Esophagus muscularis mucosa (tissue), 4 donors: ENCODE measurements around the gene NUCB1. TPM values are rescaled to one million over a fixed set of nuclear protein-coding genes. Genes with fewer than 3 reads are reported as not detected.
"Not testable (repeated sequence)": the region's sequence is repeated elsewhere in the genome, so short reads cannot be mapped to it uniquely, and the experiment has no call there.

Source experiments
- DNase-seq: peaks from one replicate; pipeline ENCODE4 v3.0.0-alpha.2; 2017; ENCODE audit errors: extremely low spot score
- H3K27ac ChIP-seq, 4 donors: fragments of 200-600 bp; sonication (generic); replicated peaks in 1 of 4; 1 replicate in 3 of 4; 2 replicates in 1 of 4; pipeline ENCODE4 v1.5.1; 2016 to 2019; ENCODE audit warnings: mild to moderate bottlenecking in 1 of 4
- H3K27me3 ChIP-seq, 4 donors: fragments of 200-600 bp; sonication (generic); one replicate each; pipeline versions ENCODE4 v1.5.1 to v1.6.0; 2016 to 2019
- H3K36me3 ChIP-seq, 4 donors: fragments of 200-600 bp; sonication (generic); one replicate each; pipeline ENCODE4 v1.5.1; 2016 to 2019
- H3K4me1 ChIP-seq, 4 donors: fragments of 200-600 bp; sonication (generic); one replicate each; pipeline ENCODE4 v1.5.1; 2016 to 2019
- H3K4me3 ChIP-seq, 4 donors: fragments of 200-600 bp; sonication (generic); 1 replicate in 2 of 4; 2 replicates in 2 of 4; pipeline ENCODE4 v1.5.1; 2016 to 2019; ENCODE audit warnings: mild to moderate bottlenecking in 4 of 4, moderate library complexity in 1 of 4
- H3K9me3 ChIP-seq, 4 donors: fragments of 200-600 bp; sonication (generic); 1 replicate in 3 of 4; 2 replicates in 1 of 4; pipeline ENCODE4 v1.5.1; 2016 to 2019
- EP300 ChIP-seq: sonication (generic); formaldehyde crosslinking; IDR thresholded peaks from one replicate; pipeline ENCODE4 v1.6.1; 2017; ENCODE audit warnings: antibody characterized with exemption
- POLR2A ChIP-seq: fragments of 450-650 bp; IDR thresholded peaks from one replicate; pipeline ENCODE4 v1.6.1; 2017; ENCODE audit warnings: antibody characterized with exemption, moderate library complexity, mild to moderate bottlenecking, low read depth
- POLR2AphosphoS5 ChIP-seq, 2 donors: sonication (generic); formaldehyde crosslinking; IDR thresholded peaks; one replicate each; pipeline ENCODE4 v1.6.1; 2017; ENCODE audit warnings: antibody characterized with exemption in 2 of 2
- WGBS: methylation state at CpG from one replicate; pipeline ENCODE4 v1.1.5; 2018; 5-methylcytosine and 5-hydroxymethylcytosine counted together
- intact Hi-C: fragments of 100-400 bp; cut with DNase I; formaldehyde crosslinking; loops from one replicate; pipeline ENCODE4 v1.15.1; 2023
- total RNA-seq, 4 donors: library from RNA; depleted of rRNA; stranded (reverse); fragments of >200 nt; gene quantifications; one replicate each; pipeline versions ENCODE4 v1.1.0 to v1.2.1, GENCODE V29; 2016
- TF ChIP-seq, protein P1 (sequence below), 3 experiments: fragments of 200-600 bp in 2 of 3; fragments of 450-650 bp in 1 of 3; sonication (generic) in 2 of 3; IDR thresholded peaks; one replicate each; pipeline ENCODE4 v1.5.1; 2017 to 2019; ENCODE audit warnings: antibody characterized with exemption in 3 of 3, mild to moderate bottlenecking in 2 of 3, moderate library complexity in 1 of 3

NUCB1 gene
- total RNA-seq, 4 donors from 2014 or later = 179 to 356 (median 284) TPM

DNA sequence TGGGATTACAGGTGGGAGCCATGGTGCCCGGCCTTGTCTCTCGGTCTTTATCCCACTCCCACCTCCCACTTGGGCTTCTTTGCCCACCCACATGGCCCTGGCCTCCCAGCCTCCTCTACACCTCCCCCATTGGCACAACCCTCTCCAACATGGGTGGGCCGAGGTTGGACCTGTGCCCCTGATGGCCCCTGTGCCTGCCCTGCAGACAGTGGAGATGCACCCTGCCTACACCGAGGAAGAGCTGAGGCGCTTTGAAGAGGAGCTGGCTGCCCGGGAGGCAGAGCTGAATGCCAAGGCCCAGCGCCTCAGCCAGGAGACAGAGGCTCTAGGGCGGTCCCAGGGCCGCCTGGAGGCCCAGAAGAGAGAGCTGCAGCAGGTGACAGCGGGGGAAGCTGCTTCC is 20.8 kb downstream of the NUCB1 start:
- Histone ChIP-seq H3K4me3 (no peak overlapping the region), H3K27ac (no peak overlapping the region), H3K27me3 (no peaks in the 10 kb centered on the region), H3K4me1 (no peaks in the 10 kb centered on the region), H3K36me3 (peaks cover 32 to 77% (median 70%) of the 10 kb centered on the region in 4 donors), H3K9me3 (no peaks in the 10 kb centered on the region)
- intact Hi-C loops = no loop called here
- no peak for TF ChIP-seq EP300
- no peak for TF ChIP-seq POLR2AphosphoS5 (IDR thresholded peaks at IDR 0.05)
- TF ChIP-seq POLR2A = no peak
- TF ChIP-seq, protein P1, sequence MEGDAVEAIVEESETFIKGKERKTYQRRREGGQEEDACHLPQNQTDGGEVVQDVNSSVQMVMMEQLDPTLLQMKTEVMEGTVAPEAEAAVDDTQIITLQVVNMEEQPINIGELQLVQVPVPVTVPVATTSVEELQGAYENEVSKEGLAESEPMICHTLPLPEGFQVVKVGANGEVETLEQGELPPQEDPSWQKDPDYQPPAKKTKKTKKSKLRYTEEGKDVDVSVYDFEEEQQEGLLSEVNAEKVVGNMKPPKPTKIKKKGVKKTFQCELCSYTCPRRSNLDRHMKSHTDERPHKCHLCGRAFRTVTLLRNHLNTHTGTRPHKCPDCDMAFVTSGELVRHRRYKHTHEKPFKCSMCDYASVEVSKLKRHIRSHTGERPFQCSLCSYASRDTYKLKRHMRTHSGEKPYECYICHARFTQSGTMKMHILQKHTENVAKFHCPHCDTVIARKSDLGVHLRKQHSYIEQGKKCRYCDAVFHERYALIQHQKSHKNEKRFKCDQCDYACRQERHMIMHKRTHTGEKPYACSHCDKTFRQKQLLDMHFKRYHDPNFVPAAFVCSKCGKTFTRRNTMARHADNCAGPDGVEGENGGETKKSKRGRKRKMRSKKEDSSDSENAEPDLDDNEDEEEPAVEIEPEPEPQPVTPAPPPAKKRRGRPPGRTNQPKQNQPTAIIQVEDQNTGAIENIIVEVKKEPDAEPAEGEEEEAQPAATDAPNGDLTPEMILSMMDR (IDR thresholded peaks at IDR 0.05) = no peak
- 57% methylated on average over 3 of the region's 10 CpGs for WGBS
- no peak for DNase-seq

DNA sequence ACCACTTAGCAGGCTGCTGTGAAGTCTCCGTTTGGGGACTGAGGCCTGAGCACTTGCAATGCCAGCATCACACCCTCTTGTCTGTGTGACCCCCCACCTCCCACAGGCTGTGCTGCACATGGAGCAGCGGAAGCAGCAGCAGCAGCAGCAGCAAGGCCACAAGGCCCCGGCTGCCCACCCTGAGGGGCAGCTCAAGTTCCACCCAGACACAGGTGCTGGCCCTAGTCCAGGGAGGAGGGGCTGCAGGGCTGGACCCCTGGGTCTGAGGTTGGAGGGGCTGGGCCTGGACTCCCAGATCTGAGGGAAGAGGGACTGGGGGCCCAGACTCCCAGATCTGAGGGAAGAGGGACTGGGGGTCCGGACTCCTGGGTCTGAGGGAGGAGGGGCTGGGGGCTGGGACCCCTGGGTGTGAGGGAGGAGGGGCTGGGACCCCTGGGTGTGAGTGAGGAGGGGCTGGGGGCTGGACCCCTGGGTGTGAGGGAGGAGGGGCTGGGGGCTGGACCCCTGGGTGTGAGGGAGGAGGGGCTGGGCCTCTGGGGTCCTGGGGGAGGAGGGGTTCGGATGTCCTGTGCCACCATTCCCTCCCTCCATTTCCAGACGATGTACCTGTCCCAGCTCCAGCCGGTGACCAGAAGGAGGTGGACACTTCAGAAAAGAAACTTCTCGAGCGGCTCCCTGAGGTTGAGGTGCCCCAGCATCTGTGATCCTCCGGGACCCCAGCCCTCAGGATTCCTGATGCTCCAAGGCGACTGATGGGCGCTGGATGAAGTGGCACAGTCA is 21.8 kb downstream of the NUCB1 start:
- H3K4me3 ChIP-seq = no peak overlapping the region
- peaks cover 3 to 7% (median 4%) of the 10 kb centered on the region in 4 donors for H3K4me1 ChIP-seq
- H3K9me3 ChIP-seq = no peaks in the 10 kb centered on the region
- WGBS = 85% methylated on average over 8 of the region's 12 CpGs
- DNase-seq = no peak
- no peaks in the 10 kb centered on the region for H3K27me3 ChIP-seq
- H3K27ac ChIP-seq = no peak overlapping the region
- peaks cover 24 to 67% (median 60%) of the 10 kb centered on the region in 4 donors for H3K36me3 ChIP-seq
- intact Hi-C loops = no loop called here
- TF ChIP-seq POLR2AphosphoS5 (IDR thresholded peaks at IDR 0.05) (no peak), EP300 (no peak), POLR2A (no peak)
- TF ChIP-seq, protein P1 (IDR thresholded peaks at IDR 0.05) = no peak

DNA sequence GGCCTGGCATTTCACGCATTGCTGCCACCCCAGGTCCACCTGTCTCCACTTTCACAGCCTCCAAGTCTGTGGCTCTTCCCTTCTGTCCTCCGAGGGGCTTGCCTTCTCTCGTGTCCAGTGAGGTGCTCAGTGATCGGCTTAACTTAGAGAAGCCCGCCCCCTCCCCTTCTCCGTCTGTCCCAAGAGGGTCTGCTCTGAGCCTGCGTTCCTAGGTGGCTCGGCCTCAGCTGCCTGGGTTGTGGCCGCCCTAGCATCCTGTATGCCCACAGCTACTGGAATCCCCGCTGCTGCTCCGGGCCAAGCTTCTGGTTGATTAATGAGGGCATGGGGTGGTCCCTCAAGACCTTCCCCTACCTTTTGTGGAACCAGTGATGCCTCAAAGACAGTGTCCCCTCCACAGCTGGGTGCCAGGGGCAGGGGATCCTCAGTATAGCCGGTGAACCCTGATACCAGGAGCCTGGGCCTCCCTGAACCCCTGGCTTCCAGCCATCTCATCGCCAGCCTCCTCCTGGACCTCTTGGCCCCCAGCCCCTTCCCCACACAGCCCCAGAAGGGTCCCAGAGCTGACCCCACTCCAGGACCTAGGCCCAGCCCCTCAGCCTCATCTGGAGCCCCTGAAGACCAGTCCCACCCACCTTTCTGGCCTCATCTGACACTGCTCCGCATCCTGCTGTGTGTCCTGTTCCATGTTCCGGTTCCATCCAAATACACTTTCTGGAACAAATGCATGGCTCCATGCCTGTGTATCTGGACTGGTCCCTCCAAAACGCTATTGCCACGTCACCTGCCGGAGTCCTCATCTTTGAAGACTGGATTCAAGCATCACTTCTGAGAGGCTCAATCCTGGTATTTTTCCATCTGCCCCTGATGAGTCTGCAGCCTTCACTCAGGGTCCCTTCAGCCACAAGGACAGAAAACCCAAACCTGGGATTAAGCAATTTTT is 22.7 kb downstream of the NUCB1 start:
- Histone ChIP-seq H3K27me3 (no peaks in the 10 kb centered on the region), H3K36me3 (peaks cover 24 to 58% (median 52%) of the 10 kb centered on the region in 4 donors), H3K27ac (no peak overlapping the region), H3K4me1 (peaks cover 7 to 13% (median 11%) of the 10 kb centered on the region in 4 donors), H3K4me3 (no peak overlapping the region), H3K9me3 (no peaks in the 10 kb centered on the region)
- no peak for TF ChIP-seq POLR2A
- no peak for TF ChIP-seq EP300
- TF ChIP-seq, protein P1 (IDR thresholded peaks at IDR 0.05) = no peak
- TF ChIP-seq POLR2AphosphoS5 (IDR thresholded peaks at IDR 0.05) = no peak
- 85% methylated on average over 18 of the region's 18 CpGs for WGBS
- intact Hi-C loops = no loop called here
- no peak for DNase-seq

- no peak overlapping the region for H3K4me3 ChIP-seq
- TF ChIP-seq POLR2A = no peak
- TF ChIP-seq, protein P1 (IDR thresholded peaks at IDR 0.05) = no peak
- no peak for TF ChIP-seq EP300
- TF ChIP-seq POLR2AphosphoS5 (IDR thresholded peaks at IDR 0.05) = no peak
- H3K9me3 ChIP-seq = no peaks in the 10 kb centered on the region
- intact Hi-C loops = no loop called here
- DNase-seq = no peak
- peaks cover 21 to 35% (median 27%) of the 10 kb centered on the region in 4 donors for H3K36me3 ChIP-seq
- peak overlapping the region in 1 of 4 donors; percentile 42 for H3K27ac ChIP-seq
- H3K27me3 ChIP-seq = no peaks in the 10 kb centered on the region
- WGBS = 80% methylated on average over 11 of the region's 11 CpGs
- peaks cover 7 to 13% (median 11%) of the 10 kb centered on the region in 4 donors for H3K4me1 ChIP-seq
These were observed 25.2 kb downstream of the NUCB1 start for GRCh38 chr19:48925240-48925843.

GRCh38 chr19:48925890-48926289 is 25.8 kb downstream of the NUCB1 start:
- H3K9me3 ChIP-seq, H3K27me3 ChIP-seq, intact Hi-C loops, H3K4me3 ChIP-seq, DNase-seq: not testable (repeated sequence)
- Histone ChIP-seq H3K27ac (peak overlapping the region in 1 of 4 donors; percentile 33), H3K36me3 (peaks cover 16 to 30% (median 21%) of the 10 kb centered on the region in 4 donors), H3K4me1 (peaks cover 7 to 13% (median 11%) of the 10 kb centered on the region in 4 donors)
- WGBS = 88% methylated on average over 8 of the region's 8 CpGs
